Effector memory CD4-positive, alpha-beta T cell (primary cell): ENCODE results near the gene KCTD21.

Source experiments
- DNase-seq, 3 donors: peaks; one replicate each; pipeline ENCODE4 v3.0.0-alpha.2; 2020
- H3K27ac ChIP-seq: 2 replicates; pipeline ENCODE4 v1.7.0; 2013; ENCODE audit warnings: mild to moderate bottlenecking, low read length, moderate library complexity; ENCODE audit not compliant: insufficient read depth, poor library complexity, severe bottlenecking
- H3K27me3 ChIP-seq: replicated peaks from 2 replicates; pipeline ENCODE4 v1.7.0; 2013; ENCODE audit warnings: mild to moderate bottlenecking, low read length; ENCODE audit not compliant: insufficient read depth, control insufficient read depth, poor library complexity, severe bottlenecking
- H3K36me3 ChIP-seq: 2 replicates; pipeline ENCODE4 v1.7.0; 2013; ENCODE audit warnings: mild to moderate bottlenecking, low read length, moderate library complexity; ENCODE audit not compliant: control insufficient read depth, insufficient read depth
- H3K4me1 ChIP-seq: 2 replicates; pipeline ENCODE4 v1.7.0; 2013; ENCODE audit warnings: low read length, mild to moderate bottlenecking; ENCODE audit not compliant: control insufficient read depth, insufficient read depth, poor library complexity, severe bottlenecking
- H3K4me3 ChIP-seq: 2 replicates; pipeline ENCODE4 v1.7.0; 2013; ENCODE audit warnings: low read length, low read depth, mild to moderate bottlenecking; ENCODE audit not compliant: insufficient read depth, poor library complexity, severe bottlenecking
- H3K9me3 ChIP-seq: 2 replicates; pipeline ENCODE4 v1.7.0; 2013; ENCODE audit warnings: mild to moderate bottlenecking, low read length, moderate library complexity; ENCODE audit not compliant: control insufficient read depth

KCTD21 gene

GRCh38 chr11:78218707-78219492 is 30.5 kb upstream of the KCTD21 start:
- Histone ChIP-seq H3K9me3 (no peaks in the 10 kb centered on the region), H3K4me3 (no peak overlapping the region), H3K4me1 (no peaks in the 10 kb centered on the region), H3K36me3 (peaks cover 13% of the 10 kb centered on the region), H3K27me3 (no peaks in the 10 kb centered on the region), H3K27ac (no peak overlapping the region)
- DNase-seq, result no peak

GRCh38 chr11:78217650-78218541 is 29.5 kb upstream of the KCTD21 start:
- DNase-seq, result no peak
- Histone ChIP-seq H3K4me1 (no peaks in the 10 kb centered on the region), H3K27ac (no peak overlapping the region), H3K9me3 (no peaks in the 10 kb centered on the region), H3K36me3 (peaks cover 18% of the 10 kb centered on the region), H3K27me3 (no peaks in the 10 kb centered on the region), H3K4me3 (no peak overlapping the region)

- Histone ChIP-seq H3K36me3 (peaks cover 18% of the 10 kb centered on the region), H3K27ac (no peak overlapping the region), H3K4me1 (no peaks in the 10 kb centered on the region), H3K4me3 (no peak overlapping the region), H3K27me3 (no peaks in the 10 kb centered on the region), H3K9me3 (no peaks in the 10 kb centered on the region)
- DNase-seq, result no peak
Measured at GRCh38 chr11:78216571-78217287, 28.3 kb upstream of the KCTD21 start.

- Histone ChIP-seq H3K4me1 (no peaks in the 10 kb centered on the region), H3K9me3 (no peaks in the 10 kb centered on the region), H3K27ac (no peak overlapping the region), H3K4me3 (no peak overlapping the region), H3K27me3 (no peaks in the 10 kb centered on the region), H3K36me3 (peaks cover 18% of the 10 kb centered on the region)
- no peak for DNase-seq
Measured at GRCh38 chr11:78216021-78216420, 27.6 kb upstream of the KCTD21 start.

- Histone ChIP-seq H3K27me3 (no peaks in the 10 kb centered on the region), H3K9me3 (no peaks in the 10 kb centered on the region), H3K36me3 (peaks cover 21% of the 10 kb centered on the region), H3K27ac (no peak overlapping the region), H3K4me3 (no peak overlapping the region), H3K4me1 (no peaks in the 10 kb centered on the region)
- DNase-seq, result no peak
Measured at GRCh38 chr11:78214331-78215194, 26.1 kb upstream of the KCTD21 start.

GRCh38 chr11:78213526-78214330 is 25.3 kb upstream of the KCTD21 start:
- H3K36me3 ChIP-seq, result peaks cover 22% of the 10 kb centered on the region

GRCh38 chr11:78212586-78213371 is 24.4 kb upstream of the KCTD21 start:
- no peak overlapping the region for H3K27ac ChIP-seq
- no peaks in the 10 kb centered on the region for H3K27me3 ChIP-seq
- H3K4me1 ChIP-seq, result no peaks in the 10 kb centered on the region
- H3K4me3 ChIP-seq, result no peak overlapping the region
- H3K36me3 ChIP-seq, result peaks cover 25% of the 10 kb centered on the region
- no peak for DNase-seq
- no peaks in the 10 kb centered on the region for H3K9me3 ChIP-seq

More at GRCh38 chr11:78213526-78214330, 25.3 kb upstream of the KCTD21 start:
- no peaks in the 10 kb centered on the region for H3K27me3 ChIP-seq
- H3K27ac ChIP-seq, result no peak overlapping the region
- H3K4me3 ChIP-seq, result no peak overlapping the region
- no peak for DNase-seq
- no peaks in the 10 kb centered on the region for H3K4me1 ChIP-seq
- H3K9me3 ChIP-seq, result no peaks in the 10 kb centered on the region

GRCh38 chr11:78211565-78211964 is 23.1 kb upstream of the KCTD21 start:
- Histone ChIP-seq H3K27ac (no peak overlapping the region), H3K4me3 (no peak overlapping the region), H3K27me3 (no peaks in the 10 kb centered on the region), H3K36me3 (peaks cover 31% of the 10 kb centered on the region), H3K9me3 (no peaks in the 10 kb centered on the region), H3K4me1 (no peaks in the 10 kb centered on the region)
- DNase-seq, result no peak
